ENCODE data around the gene TCTN1.
"Not testable (repeated sequence)": the region's sequence is repeated elsewhere in the genome, so short reads cannot be mapped to it uniquely, and the experiment has no call there.

Gene TCTN1

DNA sequence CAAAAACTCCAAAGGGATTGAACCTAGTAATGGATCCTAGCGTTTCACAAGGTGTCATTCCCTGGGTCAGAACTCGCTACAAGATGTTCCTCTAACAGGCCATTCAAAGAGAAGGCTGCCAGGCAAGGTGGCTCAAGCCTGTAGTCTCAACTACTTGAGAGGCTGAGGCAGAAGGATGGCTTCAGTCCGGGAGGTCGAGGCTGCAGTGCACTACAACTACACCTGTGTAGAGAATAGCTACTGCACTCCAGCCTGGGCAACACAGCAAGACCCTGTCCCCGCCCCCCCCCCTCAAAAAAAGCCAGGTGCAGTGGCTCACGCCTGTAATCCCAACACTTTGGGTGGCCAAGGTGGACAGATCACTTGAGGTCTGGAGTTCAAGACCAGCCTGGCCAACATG, 45.2 kb upstream of the TCTN1 start:
- no peak for TF ChIP-seq EZH2phosphoT487 (IDR thresholded peaks at IDR 0.05; ENCODE audit: low read length)
- no peak for TF ChIP-seq EZH2 (optimal IDR thresholded peaks at IDR 0.05; ENCODE audit: low read depth, low read length)
- TF ChIP-seq, protein P1, sequence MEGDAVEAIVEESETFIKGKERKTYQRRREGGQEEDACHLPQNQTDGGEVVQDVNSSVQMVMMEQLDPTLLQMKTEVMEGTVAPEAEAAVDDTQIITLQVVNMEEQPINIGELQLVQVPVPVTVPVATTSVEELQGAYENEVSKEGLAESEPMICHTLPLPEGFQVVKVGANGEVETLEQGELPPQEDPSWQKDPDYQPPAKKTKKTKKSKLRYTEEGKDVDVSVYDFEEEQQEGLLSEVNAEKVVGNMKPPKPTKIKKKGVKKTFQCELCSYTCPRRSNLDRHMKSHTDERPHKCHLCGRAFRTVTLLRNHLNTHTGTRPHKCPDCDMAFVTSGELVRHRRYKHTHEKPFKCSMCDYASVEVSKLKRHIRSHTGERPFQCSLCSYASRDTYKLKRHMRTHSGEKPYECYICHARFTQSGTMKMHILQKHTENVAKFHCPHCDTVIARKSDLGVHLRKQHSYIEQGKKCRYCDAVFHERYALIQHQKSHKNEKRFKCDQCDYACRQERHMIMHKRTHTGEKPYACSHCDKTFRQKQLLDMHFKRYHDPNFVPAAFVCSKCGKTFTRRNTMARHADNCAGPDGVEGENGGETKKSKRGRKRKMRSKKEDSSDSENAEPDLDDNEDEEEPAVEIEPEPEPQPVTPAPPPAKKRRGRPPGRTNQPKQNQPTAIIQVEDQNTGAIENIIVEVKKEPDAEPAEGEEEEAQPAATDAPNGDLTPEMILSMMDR (IDR thresholded peaks at IDR 0.05; ENCODE audit: low read length), result no peak
- no peak overlapping the region for H3K4me2 ChIP-seq (ENCODE audit: low read depth, low read length)
- H3K36me3 ChIP-seq (replicated peaks; ENCODE audit: insufficient read depth, low read length), result no peaks in the 10 kb centered on the region
- H3K4me1 ChIP-seq (ENCODE audit: low read length), result peaks cover 7% of the 10 kb centered on the region; the same call in 1 of the 2 replicates
- no peak overlapping the region for H2AFZ ChIP-seq (ENCODE audit: low read length)
- H3K79me2 ChIP-seq (ENCODE audit: low read length), result peaks cover 71% of the 10 kb centered on the region
- H3K27ac ChIP-seq (ENCODE audit: low read length), result no peak overlapping the region
- H3K9me3 ChIP-seq (replicated peaks; ENCODE audit: insufficient read depth, low read length), result no peaks in the 10 kb centered on the region
- no peak overlapping the region for H3K4me3 ChIP-seq (ENCODE audit: low read length)
- H3K9me2 ChIP-seq (replicated peaks; ENCODE audit: insufficient read depth, low read length), result no peaks in the 10 kb centered on the region
- no peaks in the 10 kb centered on the region for H3F3A ChIP-seq (ENCODE audit: insufficient read depth, low read length)
- H4K20me1 ChIP-seq (ENCODE audit: insufficient read depth, low read length), result no peaks in the 10 kb centered on the region
- H3K9ac ChIP-seq (ENCODE audit: low read length), result no peak overlapping the region
- DNase-seq, result no peak
- no peaks in the 10 kb centered on the region for H3K27me3 ChIP-seq (replicated peaks; ENCODE audit: insufficient read depth, low read length)

DNA sequence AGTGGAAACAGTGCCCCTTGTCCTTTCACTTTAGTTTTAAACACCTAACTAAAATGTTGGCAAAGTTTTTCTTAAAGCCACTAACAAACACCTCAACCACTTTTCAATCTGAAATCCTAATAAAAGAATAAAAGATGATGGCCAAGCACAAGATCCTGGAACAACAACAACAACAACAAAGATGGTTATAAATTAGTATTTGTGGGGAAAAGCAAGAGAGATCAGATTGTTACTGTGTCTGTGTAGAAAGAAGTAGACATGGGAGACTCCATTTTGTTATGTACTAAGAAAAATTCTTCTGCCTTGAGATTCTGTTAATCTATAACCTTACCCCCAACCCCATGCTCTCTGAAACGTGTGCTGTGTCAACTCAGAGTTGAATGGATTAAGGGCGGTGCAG, 44.1 kb upstream of the TCTN1 start:
- H4K20me1 ChIP-seq (ENCODE audit: insufficient read depth, low read length); H3K4me1 ChIP-seq (ENCODE audit: low read length): not testable (repeated sequence)

DNA sequence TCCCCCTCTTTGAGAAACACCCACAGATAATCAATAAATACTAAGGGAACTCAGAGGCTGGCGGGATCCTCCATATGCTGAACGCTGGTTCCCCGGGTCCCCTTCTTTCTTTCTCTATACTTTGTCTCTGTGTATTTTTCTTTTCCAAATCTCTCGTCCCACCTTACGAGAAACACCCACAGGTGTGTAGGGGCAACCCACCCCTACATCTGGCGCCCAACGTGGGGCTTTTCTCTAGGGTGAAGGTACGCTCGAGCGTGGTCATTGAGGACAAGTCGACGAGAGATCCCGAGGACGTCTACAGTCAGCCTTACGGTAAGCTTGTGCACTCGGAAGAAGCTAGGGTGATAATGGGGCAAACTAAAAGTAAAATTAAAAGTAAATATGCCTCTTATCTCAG, 43.1 kb upstream of the TCTN1 start:
- H3K4me1 ChIP-seq (ENCODE audit: low read length); H3K36me3 ChIP-seq (replicated peaks; ENCODE audit: insufficient read depth, low read length); H3K9me3 ChIP-seq (replicated peaks; ENCODE audit: insufficient read depth, low read length); H3K9me2 ChIP-seq (replicated peaks; ENCODE audit: insufficient read depth, low read length); H3K27me3 ChIP-seq (replicated peaks; ENCODE audit: insufficient read depth, low read length); H4K20me1 ChIP-seq (ENCODE audit: insufficient read depth, low read length); H2AFZ ChIP-seq (ENCODE audit: low read length); H3K27ac ChIP-seq (ENCODE audit: low read length); H3K4me2 ChIP-seq (ENCODE audit: low read depth, low read length); H3K4me3 ChIP-seq (ENCODE audit: low read length); H3F3A ChIP-seq (ENCODE audit: insufficient read depth, low read length); DNase-seq; H3K9ac ChIP-seq (ENCODE audit: low read length): not testable (repeated sequence)
- peaks cover 75% of the 10 kb centered on the region for H3K79me2 ChIP-seq (ENCODE audit: low read length)

More for the DNA sequence above, 44.1 kb upstream of the TCTN1 start:
- DNase-seq; H3K36me3 ChIP-seq (replicated peaks; ENCODE audit: insufficient read depth, low read length); H3K27ac ChIP-seq (ENCODE audit: low read length); H3K9ac ChIP-seq (ENCODE audit: low read length); H3K4me3 ChIP-seq (ENCODE audit: low read length); H2AFZ ChIP-seq (ENCODE audit: low read length); H3K27me3 ChIP-seq (replicated peaks; ENCODE audit: insufficient read depth, low read length); H3F3A ChIP-seq (ENCODE audit: insufficient read depth, low read length); H3K9me3 ChIP-seq (replicated peaks; ENCODE audit: insufficient read depth, low read length); H3K4me2 ChIP-seq (ENCODE audit: low read depth, low read length); H3K9me2 ChIP-seq (replicated peaks; ENCODE audit: insufficient read depth, low read length): not testable (repeated sequence)
- peaks cover 75% of the 10 kb centered on the region for H3K79me2 ChIP-seq (ENCODE audit: low read length)

DNA sequence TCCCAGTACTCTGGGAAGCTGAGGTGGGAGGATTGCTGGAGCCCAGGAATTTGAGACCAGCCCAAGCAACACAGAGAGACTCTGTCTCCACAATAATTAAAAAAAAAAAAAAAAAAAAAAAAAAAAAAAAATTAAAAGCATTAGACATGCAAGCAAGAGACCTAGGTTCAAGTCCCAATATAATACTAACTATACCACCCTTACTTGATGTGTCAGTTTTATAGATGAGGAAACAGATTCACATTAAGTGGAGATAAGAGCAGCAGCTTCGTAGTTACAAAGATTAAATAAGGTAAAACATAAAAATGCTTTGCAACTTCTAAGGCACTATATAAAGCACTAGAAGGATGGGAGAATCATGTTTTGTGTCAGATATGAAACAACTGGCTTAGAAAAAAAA, 39.9 kb upstream of the TCTN1 start:
- 0 out of 2 replicates have a peak, but pooled peaks cover 4% of the 10 kb centered on the region for H3K4me1 ChIP-seq (ENCODE audit: low read length)
- TF ChIP-seq EZH2 (optimal IDR thresholded peaks at IDR 0.05; ENCODE audit: low read depth, low read length) (no peak), EZH2phosphoT487 (IDR thresholded peaks at IDR 0.05; ENCODE audit: low read length) (no peak)
- TF ChIP-seq, protein P1 (IDR thresholded peaks at IDR 0.05; ENCODE audit: low read length), result no peak
- peaks cover 78% of the 10 kb centered on the region for H3K79me2 ChIP-seq (ENCODE audit: low read length)
- no peaks in the 10 kb centered on the region for H3K36me3 ChIP-seq (replicated peaks; ENCODE audit: insufficient read depth, low read length)
- H3K27me3 ChIP-seq (replicated peaks; ENCODE audit: insufficient read depth, low read length), result no peaks in the 10 kb centered on the region
- H2AFZ ChIP-seq (ENCODE audit: low read length), result no peak overlapping the region
- no peaks in the 10 kb centered on the region for H4K20me1 ChIP-seq (ENCODE audit: insufficient read depth, low read length)
- H3K4me3 ChIP-seq (ENCODE audit: low read length), result no peak overlapping the region
- H3K27ac ChIP-seq (ENCODE audit: low read length), result no peak overlapping the region
- H3K9me3 ChIP-seq (replicated peaks; ENCODE audit: insufficient read depth, low read length), result no peaks in the 10 kb centered on the region
- H3F3A ChIP-seq (ENCODE audit: insufficient read depth, low read length), result no peaks in the 10 kb centered on the region
- no peak overlapping the region for H3K9ac ChIP-seq (ENCODE audit: low read length)
- no peak overlapping the region for H3K4me2 ChIP-seq (ENCODE audit: low read depth, low read length)
- no peak for DNase-seq
- H3K9me2 ChIP-seq (replicated peaks; ENCODE audit: insufficient read depth, low read length), result no peaks in the 10 kb centered on the region

DNA sequence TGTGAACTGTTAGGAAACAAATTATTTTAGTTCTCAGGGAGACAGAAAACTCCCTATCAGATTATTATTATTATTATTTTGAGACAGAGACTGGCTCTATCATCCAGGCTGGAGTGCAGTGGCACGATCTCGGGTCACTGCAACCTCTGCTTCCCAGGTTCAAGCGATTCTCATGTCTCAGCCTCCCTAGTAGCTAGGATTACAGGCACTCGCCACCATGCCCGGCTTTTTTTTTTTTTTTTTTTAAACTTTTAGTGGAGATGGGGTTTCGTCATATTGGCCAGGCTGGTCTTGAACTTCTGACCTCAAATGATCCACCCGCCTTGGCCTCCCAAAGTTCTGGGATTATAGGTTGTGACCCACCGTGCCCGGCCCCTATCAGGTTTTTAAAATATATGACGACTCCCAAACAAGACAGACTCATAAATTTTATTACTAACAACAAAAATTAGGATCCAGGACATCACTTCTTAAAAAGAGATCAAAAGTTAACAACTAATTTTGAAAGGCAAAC, 39.2 kb upstream of the TCTN1 start:
- H3K4me2 ChIP-seq (ENCODE audit: low read depth, low read length); H3K9ac ChIP-seq (ENCODE audit: low read length); H3K4me3 ChIP-seq (ENCODE audit: low read length); H3K9me2 ChIP-seq (replicated peaks; ENCODE audit: insufficient read depth, low read length); H3K36me3 ChIP-seq (replicated peaks; ENCODE audit: insufficient read depth, low read length); H3F3A ChIP-seq (ENCODE audit: insufficient read depth, low read length); DNase-seq; H4K20me1 ChIP-seq (ENCODE audit: insufficient read depth, low read length); H3K27me3 ChIP-seq (replicated peaks; ENCODE audit: insufficient read depth, low read length); H3K4me1 ChIP-seq (ENCODE audit: low read length); H3K9me3 ChIP-seq (replicated peaks; ENCODE audit: insufficient read depth, low read length); H2AFZ ChIP-seq (ENCODE audit: low read length); H3K27ac ChIP-seq (ENCODE audit: low read length): not testable (repeated sequence)
- peaks cover 79% of the 10 kb centered on the region for H3K79me2 ChIP-seq (ENCODE audit: low read length)

All from MM.1S (cell line).